Measurements from ENCODE around the gene LRRC75A.
"Not testable (repeated sequence)": the region's sequence is repeated elsewhere in the genome, so short reads cannot be mapped to it uniquely, and the experiment has no call there.

Gene LRRC75A

DNA sequence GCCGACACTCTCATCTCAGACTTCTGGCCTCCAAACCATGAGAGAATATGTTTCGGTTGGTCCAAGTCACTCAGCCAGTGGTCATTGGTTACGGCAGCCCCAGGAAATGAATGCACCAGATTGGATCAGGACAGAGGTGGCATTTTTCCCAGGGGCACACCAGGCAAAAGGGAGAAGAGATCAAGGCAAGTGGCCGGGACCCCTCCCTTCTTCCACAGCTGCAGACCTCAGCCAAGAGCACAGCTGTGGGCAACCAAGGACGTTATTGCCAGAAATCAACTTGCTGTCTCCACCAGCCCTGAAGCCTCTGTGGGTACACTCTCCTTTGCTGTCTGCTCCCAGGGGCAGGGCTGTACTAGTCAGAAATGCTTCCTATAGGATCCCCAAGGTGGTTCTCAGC lies 20.7 kb downstream of the LRRC75A start:
- DNase-seq: no peak

DNA sequence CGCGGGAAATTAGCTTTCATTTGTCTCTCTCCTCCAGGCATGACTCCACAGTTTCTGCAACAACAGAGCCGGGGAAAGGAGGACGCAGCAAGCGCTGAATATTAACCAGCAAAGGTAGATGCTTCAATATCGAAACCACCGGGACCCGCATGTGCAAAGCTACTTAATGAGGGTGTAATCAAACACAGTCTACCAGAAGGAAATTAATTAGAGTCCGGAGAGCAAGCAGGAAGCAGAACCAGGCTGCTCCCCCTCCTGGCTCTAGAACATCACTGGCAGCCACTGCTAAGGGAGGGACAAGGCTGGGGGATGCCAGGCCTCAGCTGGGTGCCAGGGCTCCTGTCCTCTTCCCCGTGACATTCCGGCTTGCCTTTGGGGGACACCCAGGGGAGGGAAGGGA lies 21.7 kb downstream of the LRRC75A start:
- no peak for DNase-seq

- DNase-seq: no peak
These were observed 23.5 kb downstream of the LRRC75A start for GRCh38 chr17:16468428-16468992.

- DNase-seq: no peak
These were observed 24.1 kb downstream of the LRRC75A start for GRCh38 chr17:16467886-16468285.

DNA sequence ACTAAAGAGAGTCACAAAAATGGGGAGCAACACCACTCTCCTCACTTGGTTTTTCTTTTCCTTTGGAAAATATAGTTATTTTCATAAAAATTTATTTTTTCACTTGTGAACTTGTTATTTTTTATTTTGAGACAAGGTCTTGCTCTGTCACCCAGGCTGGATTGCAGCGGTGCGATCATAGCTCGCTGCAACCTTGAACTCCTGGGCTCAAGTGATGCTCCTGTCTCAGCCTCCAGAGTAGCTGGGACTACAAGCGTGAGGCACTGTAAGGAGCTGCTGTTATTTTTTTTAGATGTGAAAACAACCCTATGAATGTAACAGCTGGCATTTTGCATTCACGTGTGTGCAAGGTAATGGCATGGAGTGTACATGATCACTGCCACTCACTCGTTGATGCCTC lies 24.9 kb downstream of the LRRC75A start:
- DNase-seq: no peak

- no peak for DNase-seq
These were observed 25.6 kb downstream of the LRRC75A start for GRCh38 chr17:16466407-16466806.

DNA sequence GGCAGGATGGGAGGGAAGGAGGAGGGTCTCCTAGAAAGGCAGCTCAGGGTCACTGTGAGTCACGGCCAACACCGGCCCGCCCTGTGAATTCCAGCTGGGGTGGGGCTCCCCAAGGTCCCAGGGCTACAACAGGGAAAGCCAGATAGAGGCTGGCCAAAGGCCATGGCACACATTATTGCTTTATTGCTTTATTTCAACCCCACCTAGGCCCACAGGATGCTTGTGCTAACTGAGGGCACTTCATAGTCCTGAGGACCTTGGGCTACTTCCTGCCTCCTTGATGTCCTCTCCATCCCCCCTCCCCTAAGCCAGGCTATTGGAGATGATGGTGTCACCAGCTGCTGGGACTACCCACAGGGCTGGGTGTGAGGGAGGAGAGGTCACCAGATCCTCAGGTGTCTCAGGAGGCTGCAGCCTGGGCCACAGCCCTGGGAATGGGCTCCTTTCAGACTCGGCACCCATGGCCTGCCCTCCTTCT lies 26.1 kb downstream of the LRRC75A start:
- no peak for DNase-seq

DNA sequence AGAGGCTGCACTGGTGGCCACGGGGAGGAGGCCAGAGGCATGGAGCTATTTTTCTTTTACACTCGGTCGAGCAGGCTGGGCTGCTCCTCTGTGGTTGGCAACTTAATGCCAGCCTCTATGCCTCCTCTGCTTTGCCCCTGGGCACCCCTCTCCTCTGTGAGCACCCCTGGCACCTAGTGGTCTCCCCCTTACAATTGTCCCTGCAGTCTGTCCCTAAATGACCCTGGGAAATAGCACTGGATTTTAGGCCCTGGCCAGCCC lies 27.0 kb downstream of the LRRC75A start:
- no peak for DNase-seq

DNA sequence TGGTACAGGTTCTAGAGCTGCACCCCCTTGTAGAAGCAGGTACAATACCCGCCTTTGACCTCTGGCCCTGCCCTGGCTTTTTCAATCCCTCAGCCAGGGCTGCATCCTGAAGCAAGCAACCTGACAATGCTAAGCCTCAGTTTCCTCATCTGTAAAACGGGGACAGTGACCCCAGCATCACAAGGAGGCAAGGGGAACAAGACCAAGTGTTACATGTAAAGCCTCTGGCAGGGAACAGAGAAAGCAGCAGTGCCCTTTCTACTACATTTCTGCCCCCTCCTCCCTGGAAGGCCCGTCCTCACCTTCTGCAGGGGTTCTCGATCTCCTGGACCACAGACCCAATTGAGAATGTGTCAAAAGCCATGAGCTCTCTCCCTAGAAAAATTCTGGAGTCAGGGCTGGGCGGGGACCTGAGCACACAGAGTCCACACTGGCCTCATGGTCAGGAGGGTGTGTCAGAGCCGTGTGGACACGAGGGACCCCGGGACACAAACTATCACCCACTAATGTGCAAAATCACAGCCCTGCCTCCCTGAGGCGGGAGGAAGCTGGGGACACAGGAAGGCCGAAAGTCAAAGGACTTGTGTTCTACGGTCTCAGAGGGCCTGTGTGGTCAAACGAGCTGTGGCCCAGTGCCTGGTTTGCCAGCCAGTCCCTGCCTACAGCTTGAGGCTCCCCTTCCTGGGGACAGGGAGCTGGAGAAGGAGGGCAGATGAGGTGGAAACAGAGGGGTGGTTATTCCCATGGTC lies 27.5 kb downstream of the LRRC75A start:
- DNase-seq: no peak

DNA sequence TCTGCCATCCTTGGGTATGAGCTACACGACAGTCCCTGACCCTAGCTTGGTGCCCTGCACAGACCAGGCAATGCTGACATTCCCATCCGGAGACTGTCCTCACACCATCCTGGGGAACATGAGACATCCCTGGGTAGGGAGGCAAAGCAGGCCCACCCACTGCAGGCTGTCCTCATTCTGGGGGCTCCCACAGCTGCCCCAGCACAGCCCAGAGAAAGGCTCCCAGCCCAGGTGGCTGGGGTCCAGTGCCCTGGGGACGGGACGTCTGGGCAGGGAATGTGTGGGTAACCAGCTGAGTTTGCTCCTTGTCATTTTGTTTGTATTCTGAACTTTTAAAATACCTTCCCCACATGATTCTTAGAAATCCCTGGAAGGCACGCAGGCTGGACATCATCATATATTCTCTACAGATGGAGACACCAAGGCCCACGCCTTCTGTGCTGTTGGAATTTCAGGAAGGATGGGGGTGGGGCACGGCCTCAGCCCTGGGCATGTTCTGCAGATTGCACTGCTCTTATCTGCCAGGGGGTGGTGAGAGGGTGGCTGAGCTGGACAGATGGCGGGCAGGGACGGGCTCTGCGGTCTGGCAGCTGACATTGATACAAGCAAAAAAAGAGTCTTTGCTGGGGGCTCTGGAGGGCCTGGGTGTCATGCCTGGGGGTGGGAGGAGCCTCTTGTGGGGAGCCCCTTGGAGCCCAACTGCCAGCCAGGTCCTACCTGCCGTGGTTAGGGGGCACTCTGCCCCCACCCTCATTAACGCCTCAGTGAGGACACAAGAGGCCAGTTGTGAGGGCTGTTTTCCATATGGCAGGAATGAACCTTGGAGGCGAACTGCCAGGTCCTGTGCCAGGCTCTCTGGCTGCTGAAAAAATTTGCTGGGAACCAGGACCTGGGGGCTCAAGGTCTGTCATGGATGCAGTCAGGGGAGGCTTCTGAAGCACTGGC lies 28.4 kb downstream of the LRRC75A start:
- peak; percentile 76 for DNase-seq

DNA sequence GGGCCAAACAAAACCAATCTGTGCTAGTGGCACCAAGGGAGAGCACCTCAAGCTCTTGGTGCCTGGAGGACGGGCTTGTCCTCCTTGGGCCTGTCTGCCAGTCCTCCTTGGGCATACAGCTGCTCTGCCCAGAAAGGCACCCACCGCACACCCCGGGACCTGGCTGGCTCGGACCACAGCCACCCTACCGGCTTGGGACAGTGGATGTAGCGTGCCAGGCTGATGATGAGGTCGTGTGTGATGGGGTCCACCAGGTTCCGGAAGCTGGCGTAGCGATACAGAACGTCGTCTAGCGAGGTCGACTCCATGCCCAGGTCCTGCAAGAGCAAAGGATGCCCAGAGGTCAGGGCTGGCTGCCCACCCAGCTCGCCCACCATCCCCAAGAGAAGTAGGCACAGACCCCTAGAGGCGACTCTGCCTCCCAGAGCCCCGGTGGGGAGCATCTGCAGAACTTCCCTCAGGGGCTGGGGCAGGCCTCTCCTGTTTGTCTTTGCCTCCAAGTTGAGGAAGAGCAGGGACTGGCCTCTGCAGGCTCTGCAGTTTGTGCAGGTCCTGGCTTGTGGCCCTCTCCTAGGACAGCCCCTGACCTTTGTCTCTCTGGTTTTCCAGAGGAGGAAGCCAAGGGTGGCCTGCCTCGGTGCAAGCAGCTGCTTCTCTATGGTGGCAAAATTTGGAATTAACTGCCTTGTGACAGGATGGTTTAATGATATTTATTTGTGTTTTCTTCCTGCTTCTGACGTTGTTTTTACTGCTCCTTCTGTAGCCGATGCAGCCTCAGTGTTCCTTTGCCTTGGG lies 29.7 kb downstream of the LRRC75A start:
- no peak for DNase-seq

- DNase-seq: no peak
These were observed 30.5 kb downstream of the LRRC75A start for GRCh38 chr17:16461606-16461866.

- DNase-seq: no peak
These were observed 31.0 kb downstream of the LRRC75A start for GRCh38 chr17:16460796-16461605.

- DNase-seq: peak; percentile 48
These were observed 32.0 kb downstream of the LRRC75A start for GRCh38 chr17:16459855-16460550.

- no peak for DNase-seq
These were observed 32.7 kb downstream of the LRRC75A start for GRCh38 chr17:16459271-16459670.

DNA sequence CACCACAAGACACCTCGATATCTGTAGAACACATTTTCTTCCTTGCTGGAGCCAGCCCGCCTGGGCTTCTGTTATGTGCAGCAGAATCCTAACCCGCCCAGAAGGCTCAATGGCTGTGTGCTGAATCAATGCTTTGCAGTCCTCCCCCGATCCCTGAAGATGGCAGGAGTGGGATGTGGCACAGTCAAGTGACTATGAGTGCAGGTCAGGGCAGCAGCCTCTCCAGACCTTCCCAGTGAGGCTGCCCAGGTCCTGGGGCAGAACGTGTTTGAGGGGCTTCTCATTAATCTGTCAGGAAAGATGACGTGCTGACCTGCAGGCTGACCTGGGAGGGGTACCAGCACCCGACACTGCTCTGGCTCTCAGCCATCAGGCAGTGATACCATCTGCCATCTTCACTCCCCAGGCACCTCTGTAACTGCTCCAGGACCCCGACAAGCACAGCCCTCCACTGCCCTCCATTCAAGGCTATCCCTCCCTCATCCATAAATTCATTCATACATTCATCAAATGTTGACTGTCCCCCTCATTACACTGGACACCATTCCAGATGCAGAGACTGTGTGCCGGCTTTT lies 35.2 kb downstream of the LRRC75A start:
- DNase-seq: no peak

DNA sequence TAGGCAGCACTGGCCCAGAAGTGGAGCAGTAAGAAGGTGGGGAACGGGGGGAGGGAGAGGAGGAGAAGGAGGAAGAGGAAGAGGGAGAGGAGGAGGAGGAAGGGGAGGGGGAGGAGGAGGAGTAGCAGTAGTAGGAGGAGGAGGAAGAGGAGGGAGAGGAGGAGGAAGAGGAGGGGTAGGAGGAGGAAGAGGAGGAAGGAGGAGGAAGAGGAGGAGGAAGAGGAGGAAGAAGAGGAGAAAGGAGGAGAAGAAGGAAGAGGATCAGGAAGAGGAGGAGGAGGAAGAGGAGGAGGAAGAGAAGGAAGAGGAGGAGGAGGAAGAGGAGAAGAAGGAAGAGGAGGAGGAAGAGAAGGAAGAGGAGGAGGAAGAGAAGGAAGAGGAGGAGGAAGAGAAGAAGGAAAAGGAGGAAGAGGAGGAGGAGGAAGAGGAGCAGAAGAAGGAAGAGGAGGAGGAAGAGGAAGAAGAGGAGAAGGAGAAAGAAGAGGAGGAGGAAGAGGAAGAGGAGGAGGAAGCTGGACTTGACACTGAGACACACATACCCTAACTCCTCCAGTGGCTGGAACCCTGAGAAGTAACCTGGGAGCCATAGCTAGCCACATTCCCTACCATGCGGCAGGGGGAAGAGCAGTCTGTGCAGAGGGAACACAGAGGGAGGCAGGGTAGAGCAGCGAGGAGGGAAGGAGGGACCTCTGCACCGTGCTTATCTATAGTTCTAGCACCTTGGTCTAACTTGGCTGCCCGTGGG lies 35.8 kb downstream of the LRRC75A start:
- DNase-seq: no peak

- DNase-seq: peak; percentile 10
These were observed 38.5 kb downstream of the LRRC75A start for GRCh38 chr17:16453493-16453851.

DNA sequence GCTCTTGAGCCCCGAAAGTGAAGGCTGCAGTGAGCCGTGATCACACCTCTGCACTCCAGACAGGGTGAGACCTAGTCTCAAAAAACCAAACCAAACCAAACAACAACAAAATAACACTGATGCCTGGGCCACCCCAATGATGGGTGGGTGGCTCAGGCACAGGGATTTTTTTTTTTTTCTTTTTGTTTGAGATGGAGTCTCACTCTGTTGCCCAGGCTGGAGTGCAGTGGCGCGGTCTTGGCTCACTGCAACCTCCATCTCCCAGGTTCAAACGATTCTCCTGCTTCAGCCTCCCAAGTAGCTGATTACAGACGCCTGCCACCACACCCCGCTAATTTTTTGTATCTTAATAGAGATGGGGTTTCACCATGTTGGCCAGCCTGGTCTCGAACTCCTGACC lies 39.7 kb downstream of the LRRC75A start:
- DNase-seq: not testable (repeated sequence)

- DNase-seq: no peak
These were observed 42.0 kb downstream of the LRRC75A start for GRCh38 chr17:16450028-16450427.

GRCh38 chr17:16449121-16449570 lies 42.8 kb downstream of the LRRC75A start:
- peak; percentile 40 for DNase-seq
